K562 (cell line): ENCODE data around the gene PCBP4. TPM values are rescaled to one million over a fixed set of nuclear protein-coding genes. Genes with fewer than 3 reads are reported as not detected.

ENCODE experiments used
- AFF1 ChIP-seq, 2 experiments: fragments of 450-650 bp; IDR thresholded peaks; 2 replicates each; pipeline ENCODE4 v1.6.1; 2018; ENCODE audit warnings: mild to moderate bottlenecking in 2 of 2, low read depth in 1 of 2; ENCODE audit not compliant: partially characterized antibody in 2 of 2
- CBFB ChIP-seq: sonication (generic); formaldehyde crosslinking; IDR thresholded peaks from 2 replicates; pipeline ENCODE4 v1.4.0; 2020; ENCODE audit warnings: mild to moderate bottlenecking, missing genetic modification reagents
- CLOCK ChIP-seq: fragments of 250-450 bp; sonication (Bioruptor Pico); IDR thresholded peaks from 2 replicates; pipeline ENCODE4 v1.4.0; 2020; ENCODE audit warnings: mild to moderate bottlenecking, moderate library complexity, borderline replicate concordance
- ETV6 ChIP-seq, 3 experiments: fragments of 150-350 bp in 1 of 3; sonication (generic) in 1 of 3; formaldehyde crosslinking in 1 of 3; IDR thresholded peaks; 2 replicates each; pipeline versions ENCODE4 v1.6.1 to v1.8.0; 2014 to 2022; ENCODE audit warnings: borderline replicate concordance in 2 of 3, low read depth in 2 of 3, antibody characterized with exemption in 1 of 3, low read length in 1 of 3, mild to moderate bottlenecking in 1 of 3, missing genetic modification reagents in 1 of 3
- GMEB1 ChIP-seq: fragments of 250-450 bp; sonication (Bioruptor Pico); IDR thresholded peaks from 2 replicates; pipeline ENCODE4 v1.4.0; 2020; ENCODE audit warnings: mild to moderate bottlenecking
- NBN ChIP-seq: fragments of 450-650 bp; IDR thresholded peaks from 2 replicates; pipeline ENCODE4 v1.6.1; 2016; ENCODE audit warnings: low read depth, mild to moderate bottlenecking
- NFIX ChIP-seq: fragments of 250-450 bp; sonication (Bioruptor Pico); IDR thresholded peaks from 2 replicates; pipeline ENCODE4 v1.4.0; 2020; ENCODE audit warnings: low read depth, mild to moderate bottlenecking, moderate library complexity
- POLR2AphosphoS5 ChIP-seq: IDR thresholded peaks from 2 replicates; pipeline ENCODE4 v1.6.1; 2011; ENCODE audit warnings: mild to moderate bottlenecking, low read depth, low read length, moderate library complexity; ENCODE audit not compliant: control insufficient read depth, insufficient read depth
- RBBP5 ChIP-seq: fragments of 200-600 bp; sonication (generic); IDR thresholded peaks from 2 replicates; pipeline ENCODE4 v1.6.1; 2012; ENCODE audit warnings: borderline replicate concordance, mild to moderate bottlenecking, low read length, control low read depth, inconsistent platforms; ENCODE audit not compliant: insufficient read depth, poor library complexity, severe bottlenecking
- SMARCA4 ChIP-seq: fragments of 450-650 bp; IDR thresholded peaks from 2 replicates; pipeline ENCODE4 v1.6.1; 2016
- SMARCE1 ChIP-seq: fragments of 450-650 bp; IDR thresholded peaks from 2 replicates; pipeline ENCODE4 v1.7.1; 2016; ENCODE audit warnings: mild to moderate bottlenecking
- SRSF3 ChIP-seq: fragments of 200-400 bp; formaldehyde crosslinking; IDR thresholded peaks from 2 replicates; pipeline ENCODE4 v1.6.1; 2016; ENCODE audit warnings: mild to moderate bottlenecking, low read length, moderate library complexity; ENCODE audit not compliant: insufficient read depth
- TRIM25 ChIP-seq: fragments of 450-650 bp; IDR thresholded peaks from 2 replicates; pipeline ENCODE4 v1.7.0; 2016; ENCODE audit warnings: borderline replicate concordance
- ZNF57 ChIP-seq: fragments of 450-650 bp; formaldehyde crosslinking; IDR thresholded peaks from 2 replicates; pipeline ENCODE4 v1.4.0; 2020; ENCODE audit warnings: mild to moderate bottlenecking, moderate library complexity
- ZNF76 ChIP-seq: fragments of 250-450 bp; sonication (Bioruptor Pico); IDR thresholded peaks from 2 replicates; pipeline ENCODE4 v1.4.0; 2020; ENCODE audit warnings: mild to moderate bottlenecking, moderate library complexity, borderline replicate concordance
- polyA plus RNA-seq, 8 experiments: library from polyadenylated mRNA; depleted of rRNA in 4 of 8; stranded (reverse) in 5 of 8; unstranded in 3 of 8; fragments of >200 nt; fragmentation: Nextera tagmentation in 2 of 8; fragmentation: Illumina TruSeq in 1 of 8; extraction: Ambion mirVana in 2 of 8; extraction: Trizol in 1 of 8; gene quantifications; 2 replicates each; pipeline versions ENCODE4 v1.2.1 to v1.2.3, GENCODE V29; 2011 to 2014; ENCODE audit warnings: inconsistent platforms in 1 of 8, missing spikeins in 1 of 8
- total RNA-seq, 7 experiments: library from RNA; depleted of rRNA in 6 of 7; stranded (reverse); fragments of >200 nt in 6 of 7; fragmentation: Illumina TruSeq in 2 of 7; extraction: Trizol in 2 of 7; gene quantifications; 2 replicates each; pipeline versions ENCODE4 v1.2.1 to v1.2.3, GENCODE V29; 2011 to 2021; ENCODE audit warnings: low replicate concordance in 1 of 7

PCBP4 gene
- total and polyA plus RNA-seq, 9 of the 15 experiments (the other 6 are each of a cell fraction or from before 2014, with no cell fraction given) = 0.06 to 5.8 (median 2.6) TPM

- TF ChIP-seq ZNF57 (no peak), TRIM25 (0 out of 2 replicates have a peak, but pooled peaks have one; percentile 66), POLR2AphosphoS5 (peak; percentile 3; the same call in 1 of the 2 replicates), CBFB (CRISPR knock-in tag) (no peak), ZNF76 (no peak), ETV6 (IDR thresholded peaks at IDR 0.05; ENCODE audit: borderline replicate concordance in 1 of 2, low read depth in 2 of 2, low read length in 1 of 2) (no peak), ETV6 (CRISPR knock-in tag; IDR thresholded peaks at IDR 0.05; ENCODE audit: borderline replicate concordance) (no peak), SMARCA4 (0 out of 2 replicates have a peak, but pooled peaks have one; percentile 21), SRSF3 (no peak), SMARCE1 (0 out of 2 replicates have a peak, but pooled peaks have one; percentile 11), CLOCK (no peak), RBBP5 (no peak), GMEB1 (CRISPR knock-in tag) (no peak), AFF1 (IDR thresholded peaks at IDR 0.05; ENCODE audit: low read depth in 1 of 2, partially characterized antibody in 2 of 2) (peak in 1 of 2 experiments; percentile 37), NFIX (CRISPR knock-in tag) (no peak), NBN (0 out of 2 replicates have a peak, but pooled peaks have one; percentile 3)
These were observed 16.5 kb upstream of the PCBP4 start (continued) for GRCh38 chr3:51983578-51984268.
